Measurements from ENCODE around the gene EMP2. TPM values are rescaled to one million over a fixed set of nuclear protein-coding genes. Genes with fewer than 3 reads are reported as not detected.
"Not testable (repeated sequence)": the region's sequence is repeated elsewhere in the genome, so short reads cannot be mapped to it uniquely, and the experiment has no call there.

EMP2 gene
- total RNA-seq, 1 experiment from 2014 or later = not detected

GRCh38 chr16:10511829-10512228, 68.6 kb downstream of the EMP2 start:
- Histone ChIP-seq H3K4me3 (ENCODE audit: low read length) (no peak overlapping the region), H3K4me2 (ENCODE audit: low read depth, low read length, poor library complexity, severe bottlenecking) (no peak overlapping the region), H3K9me2 (replicated peaks; ENCODE audit: insufficient read depth, low read length) (no peaks in the 10 kb centered on the region), H3K36me3 (ENCODE audit: insufficient read depth, low read length) (no peaks in the 10 kb centered on the region), H3K27ac (ENCODE audit: low read length) (no peak overlapping the region), H3K9me3 (ENCODE audit: low read length) (no peaks in the 10 kb centered on the region), H3K27me3 (ENCODE audit: low read length) (no peaks in the 10 kb centered on the region), H2AFZ (ENCODE audit: low read length) (no peak overlapping the region), H3K4me1 (ENCODE audit: low read length) (peaks cover 14% of the 10 kb centered on the region), H3K9ac (ENCODE audit: low read length) (no peak overlapping the region), H3K79me2 (ENCODE audit: low read length) (no peaks in the 10 kb centered on the region), H4K20me1 (ENCODE audit: insufficient read depth, low read depth, low read length) (no peaks in the 10 kb centered on the region)
- DNase-seq = no peak

DNA sequence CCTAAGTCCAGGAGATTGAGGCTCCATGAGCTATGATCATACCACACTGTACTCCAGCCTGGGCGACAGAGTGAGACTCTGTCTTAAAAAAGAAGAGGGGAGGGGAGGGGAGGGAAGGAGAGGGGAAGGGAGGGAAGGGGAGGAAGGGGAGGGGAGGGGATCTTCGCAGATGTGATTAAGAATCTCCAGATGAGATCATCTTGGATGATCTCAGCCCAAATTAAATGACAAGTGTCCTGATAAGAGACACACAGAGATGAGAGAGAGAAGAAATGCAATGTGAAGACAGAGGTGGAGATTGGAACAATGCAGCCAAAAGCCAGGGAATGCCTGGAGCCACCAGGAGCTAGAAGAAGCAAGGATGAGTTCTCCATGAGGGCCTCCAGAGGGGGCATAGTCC, 70.1 kb downstream of the EMP2 start:
- H3K9me2 ChIP-seq (replicated peaks; ENCODE audit: insufficient read depth, low read length) = no peaks in the 10 kb centered on the region
- H3K27me3 ChIP-seq (ENCODE audit: low read length) = no peaks in the 10 kb centered on the region
- H2AFZ ChIP-seq (ENCODE audit: low read length) = no peak overlapping the region
- no peaks in the 10 kb centered on the region for H3K9me3 ChIP-seq (ENCODE audit: low read length)
- no peaks in the 10 kb centered on the region for H3K79me2 ChIP-seq (ENCODE audit: low read length)
- H3K4me1 ChIP-seq (ENCODE audit: low read length) = peaks cover 14% of the 10 kb centered on the region
- no peak overlapping the region for H3K9ac ChIP-seq (ENCODE audit: low read length)
- H3K36me3 ChIP-seq (ENCODE audit: insufficient read depth, low read length) = no peaks in the 10 kb centered on the region
- no peak overlapping the region for H3K4me2 ChIP-seq (ENCODE audit: low read depth, low read length, poor library complexity, severe bottlenecking)
- no peaks in the 10 kb centered on the region for H4K20me1 ChIP-seq (ENCODE audit: insufficient read depth, low read depth, low read length)
- H3K4me3 ChIP-seq (ENCODE audit: low read length) = no peak overlapping the region
- no peak for DNase-seq
- H3K27ac ChIP-seq (ENCODE audit: low read length) = no peak overlapping the region

DNA sequence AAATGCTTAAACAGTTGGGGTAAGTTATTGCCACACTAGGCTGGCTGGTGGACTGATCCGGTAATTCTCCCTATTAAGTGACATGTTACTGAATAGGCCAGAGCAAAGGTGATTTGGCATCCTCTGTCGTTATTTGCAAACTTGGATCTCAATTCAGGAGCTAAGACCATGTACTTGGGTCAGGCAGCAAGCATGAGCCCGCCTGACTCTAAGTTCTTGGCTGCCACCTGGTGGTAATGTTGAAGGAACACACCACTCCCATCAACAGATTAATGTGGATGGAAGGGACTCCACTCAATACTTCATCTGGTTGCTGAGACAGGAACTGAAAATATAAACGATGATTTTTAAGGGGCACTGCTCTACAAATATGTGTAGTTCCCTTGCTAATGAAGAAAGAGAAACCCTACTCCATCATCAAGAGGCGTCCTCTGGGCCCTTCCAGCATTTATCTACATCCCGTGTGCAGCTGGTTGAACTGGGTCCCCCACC, 70.8 kb downstream of the EMP2 start:
- H4K20me1 ChIP-seq (ENCODE audit: insufficient read depth, low read depth, low read length) = no peaks in the 10 kb centered on the region
- no peaks in the 10 kb centered on the region for H3K27me3 ChIP-seq (ENCODE audit: low read length)
- peak; percentile 92 for DNase-seq
- no peak overlapping the region for H3K4me3 ChIP-seq (ENCODE audit: low read length)
- H3K4me2 ChIP-seq (ENCODE audit: low read depth, low read length, poor library complexity, severe bottlenecking) = no peak overlapping the region
- H3K9ac ChIP-seq (ENCODE audit: low read length) = no peak overlapping the region
- H3K9me3 ChIP-seq (ENCODE audit: low read length) = no peaks in the 10 kb centered on the region
- H3K36me3 ChIP-seq (ENCODE audit: insufficient read depth, low read length) = no peaks in the 10 kb centered on the region
- H3K27ac ChIP-seq (ENCODE audit: low read length) = no peak overlapping the region
- no peak overlapping the region for H2AFZ ChIP-seq (ENCODE audit: low read length)
- H3K4me1 ChIP-seq (ENCODE audit: low read length) = peaks cover 14% of the 10 kb centered on the region
- H3K9me2 ChIP-seq (replicated peaks; ENCODE audit: insufficient read depth, low read length) = no peaks in the 10 kb centered on the region
- H3K79me2 ChIP-seq (ENCODE audit: low read length) = no peaks in the 10 kb centered on the region

- H3K9me2 ChIP-seq (replicated peaks; ENCODE audit: insufficient read depth, low read length); DNase-seq; H3K36me3 ChIP-seq (ENCODE audit: insufficient read depth, low read length); H3K27me3 ChIP-seq (ENCODE audit: low read length); H3K27ac ChIP-seq (ENCODE audit: low read length); H3K4me3 ChIP-seq (ENCODE audit: low read length); H3K4me2 ChIP-seq (ENCODE audit: low read depth, low read length, poor library complexity, severe bottlenecking); H3K79me2 ChIP-seq (ENCODE audit: low read length); H4K20me1 ChIP-seq (ENCODE audit: insufficient read depth, low read depth, low read length); H2AFZ ChIP-seq (ENCODE audit: low read length); H3K4me1 ChIP-seq (ENCODE audit: low read length); H3K9ac ChIP-seq (ENCODE audit: low read length); H3K9me3 ChIP-seq (ENCODE audit: low read length): not testable (repeated sequence)
Measured at GRCh38 chr16:10505286-10505685, 75.1 kb downstream of the EMP2 start.

DNA sequence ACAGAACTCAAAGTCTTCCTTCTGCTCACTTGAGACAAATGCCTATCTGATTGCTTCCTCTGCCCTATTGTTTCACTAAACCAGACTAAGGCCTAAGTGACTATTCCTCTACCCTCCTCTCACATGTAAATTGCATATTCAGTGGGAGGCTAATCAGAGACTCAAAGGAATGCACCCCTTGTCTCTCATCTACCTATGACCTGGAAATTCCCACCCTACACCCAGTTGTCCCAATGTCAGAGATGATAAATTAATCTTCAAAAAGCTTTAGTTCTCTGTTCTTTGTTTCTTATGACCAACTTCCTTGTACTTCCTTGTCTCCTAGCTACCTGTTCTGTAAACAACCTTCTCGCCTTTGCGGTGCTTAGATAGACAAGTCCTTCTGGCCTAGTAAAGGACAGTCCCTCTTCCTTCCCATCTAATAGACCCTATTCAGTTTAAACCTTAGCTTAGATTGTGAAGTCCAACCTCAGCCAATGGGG, 76.0 kb downstream of the EMP2 start:
- Histone ChIP-seq H3K9ac (ENCODE audit: low read length) (no peak overlapping the region), H3K36me3 (ENCODE audit: insufficient read depth, low read length) (no peaks in the 10 kb centered on the region), H2AFZ (ENCODE audit: low read length) (no peak overlapping the region), H3K4me1 (ENCODE audit: low read length) (no peaks in the 10 kb centered on the region; the same call in 1 of the 2 replicates), H3K4me2 (ENCODE audit: low read depth, low read length, poor library complexity, severe bottlenecking) (no peak overlapping the region), H3K4me3 (ENCODE audit: low read length) (no peak overlapping the region), H3K9me3 (ENCODE audit: low read length) (no peaks in the 10 kb centered on the region), H3K9me2 (replicated peaks; ENCODE audit: insufficient read depth, low read length) (no peaks in the 10 kb centered on the region), H3K27ac (ENCODE audit: low read length) (no peak overlapping the region), H3K79me2 (ENCODE audit: low read length) (no peaks in the 10 kb centered on the region), H3K27me3 (ENCODE audit: low read length) (no peaks in the 10 kb centered on the region), H4K20me1 (ENCODE audit: insufficient read depth, low read depth, low read length) (no peaks in the 10 kb centered on the region)
- DNase-seq = no peak

DNA sequence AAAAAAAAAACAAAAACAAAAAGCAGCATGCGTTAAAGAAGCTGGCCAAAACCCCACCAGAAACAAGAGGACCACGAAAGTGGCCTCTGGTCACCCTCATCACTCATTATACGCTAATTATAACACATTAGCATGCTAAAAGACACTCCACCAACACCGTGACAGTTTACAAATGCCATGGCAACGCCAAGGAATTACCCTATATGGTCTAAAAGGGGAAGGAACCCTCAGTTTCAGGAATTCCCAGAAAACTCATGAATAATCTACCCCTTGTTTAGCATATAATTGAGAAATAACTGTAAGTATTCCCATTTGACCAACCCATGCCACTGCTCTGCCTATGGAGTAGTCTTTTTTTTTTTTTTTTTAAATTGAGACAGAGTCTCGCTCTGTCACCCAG, 77.6 kb downstream of the EMP2 start:
- DNase-seq = no peak
- H2AFZ ChIP-seq (ENCODE audit: low read length) = no peak overlapping the region
- H4K20me1 ChIP-seq (ENCODE audit: insufficient read depth, low read depth, low read length) = no peaks in the 10 kb centered on the region
- H3K27me3 ChIP-seq (ENCODE audit: low read length) = no peaks in the 10 kb centered on the region
- no peak overlapping the region for H3K27ac ChIP-seq (ENCODE audit: low read length)
- no peaks in the 10 kb centered on the region; the same call in 1 of the 2 replicates for H3K4me1 ChIP-seq (ENCODE audit: low read length)
- H3K9me2 ChIP-seq (replicated peaks; ENCODE audit: insufficient read depth, low read length) = no peaks in the 10 kb centered on the region
- no peaks in the 10 kb centered on the region for H3K36me3 ChIP-seq (ENCODE audit: insufficient read depth, low read length)
- no peak overlapping the region for H3K9ac ChIP-seq (ENCODE audit: low read length)
- H3K4me3 ChIP-seq (ENCODE audit: low read length) = no peak overlapping the region
- no peak overlapping the region for H3K4me2 ChIP-seq (ENCODE audit: low read depth, low read length, poor library complexity, severe bottlenecking)
- no peaks in the 10 kb centered on the region for H3K9me3 ChIP-seq (ENCODE audit: low read length)
- H3K79me2 ChIP-seq (ENCODE audit: low read length) = no peaks in the 10 kb centered on the region

DNA sequence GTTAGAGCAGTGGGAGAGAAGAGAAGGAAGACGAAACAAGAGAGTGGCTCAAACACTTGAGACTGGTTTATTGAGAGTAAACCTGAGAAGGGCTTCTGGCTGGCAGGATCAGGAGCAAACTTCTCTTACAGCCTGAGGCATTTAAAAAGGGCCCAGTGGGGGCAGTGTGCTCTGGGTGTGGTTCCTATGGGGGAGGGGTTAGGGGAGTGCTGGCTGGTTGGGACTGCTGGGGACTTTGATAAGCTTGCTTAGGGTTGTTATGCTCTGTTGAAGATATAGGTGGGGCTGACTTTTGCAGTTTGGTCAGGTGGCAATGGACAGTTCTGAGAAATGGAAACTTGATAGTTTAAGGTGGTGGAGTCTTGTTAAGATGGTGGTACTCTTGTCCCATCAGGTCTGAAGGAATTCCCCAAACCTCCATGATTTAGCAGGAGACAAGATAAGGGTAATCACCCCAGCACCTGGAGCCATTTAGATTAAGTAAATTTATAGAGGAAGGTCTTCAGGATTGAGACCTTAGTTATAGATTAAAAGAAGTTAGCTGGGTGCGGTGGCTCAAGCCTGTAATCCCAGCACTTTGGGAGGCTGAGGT, 79.3 kb downstream of the EMP2 start:
- H2AFZ ChIP-seq (ENCODE audit: low read length) = no peak overlapping the region
- no peaks in the 10 kb centered on the region for H3K27me3 ChIP-seq (ENCODE audit: low read length)
- H3K36me3 ChIP-seq (ENCODE audit: insufficient read depth, low read length) = no peaks in the 10 kb centered on the region
- H3K4me1 ChIP-seq (ENCODE audit: low read length) = no peaks in the 10 kb centered on the region; the same call in 1 of the 2 replicates
- no peaks in the 10 kb centered on the region for H3K9me3 ChIP-seq (ENCODE audit: low read length)
- no peaks in the 10 kb centered on the region for H3K9me2 ChIP-seq (replicated peaks; ENCODE audit: insufficient read depth, low read length)
- no peak overlapping the region for H3K4me2 ChIP-seq (ENCODE audit: low read depth, low read length, poor library complexity, severe bottlenecking)
- H3K4me3 ChIP-seq (ENCODE audit: low read length) = no peak overlapping the region
- no peaks in the 10 kb centered on the region for H3K79me2 ChIP-seq (ENCODE audit: low read length)
- peak; percentile 65 for DNase-seq
- H3K27ac ChIP-seq (ENCODE audit: low read length) = no peak overlapping the region
- H3K9ac ChIP-seq (ENCODE audit: low read length) = no peak overlapping the region
- H4K20me1 ChIP-seq (ENCODE audit: insufficient read depth, low read depth, low read length) = no peaks in the 10 kb centered on the region

GRCh38 chr16:10500582-10500981, 79.8 kb downstream of the EMP2 start:
- Histone ChIP-seq H3K9me2 (replicated peaks; ENCODE audit: insufficient read depth, low read length) (no peaks in the 10 kb centered on the region), H3K4me2 (ENCODE audit: low read depth, low read length, poor library complexity, severe bottlenecking) (no peak overlapping the region), H3K27me3 (ENCODE audit: low read length) (no peaks in the 10 kb centered on the region), H3K27ac (ENCODE audit: low read length) (no peak overlapping the region), H4K20me1 (ENCODE audit: insufficient read depth, low read depth, low read length) (no peaks in the 10 kb centered on the region), H3K4me3 (ENCODE audit: low read length) (no peak overlapping the region), H2AFZ (ENCODE audit: low read length) (no peak overlapping the region), H3K9ac (ENCODE audit: low read length) (no peak overlapping the region), H3K9me3 (ENCODE audit: low read length) (no peaks in the 10 kb centered on the region), H3K36me3 (ENCODE audit: insufficient read depth, low read length) (no peaks in the 10 kb centered on the region), H3K4me1 (ENCODE audit: low read length) (no peaks in the 10 kb centered on the region; the same call in 1 of the 2 replicates), H3K79me2 (ENCODE audit: low read length) (no peaks in the 10 kb centered on the region)
- no peak for DNase-seq
